ENCODE data around the gene TMEM174. TPM values are rescaled to one million over a fixed set of nuclear protein-coding genes. Genes with fewer than 3 reads are reported as not detected.

Gene TMEM174
- total RNA-seq, 1 donor from 2014 or later = not detected

DNA sequence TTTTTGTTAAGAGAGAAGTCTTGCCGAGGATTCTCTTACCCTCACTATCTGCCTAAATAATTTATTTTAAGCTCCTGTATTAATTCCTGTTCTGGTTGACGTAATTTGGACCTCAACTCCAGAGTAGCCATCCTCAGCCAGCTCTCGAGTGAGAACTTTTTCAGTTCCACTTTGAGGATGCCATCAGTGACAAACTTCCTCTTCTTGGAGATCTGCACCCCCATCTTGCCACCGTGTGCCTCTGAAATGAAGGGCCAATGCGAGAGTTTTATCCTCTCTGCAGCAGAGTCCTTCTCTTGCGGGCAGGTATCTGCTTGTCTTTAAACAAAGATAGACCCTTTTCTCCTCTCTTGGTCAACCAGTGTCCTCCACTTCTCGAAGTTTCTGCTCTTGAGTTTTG, 19.5 kb upstream of the TMEM174 start:
- Mint-ChIP-seq H3K36me3 (no peaks in the 10 kb centered on the region), H3K4me3 (no peak overlapping the region), H3K27ac (no peak overlapping the region), H3K4me1 (no peaks in the 10 kb centered on the region), H3K9me3 (no peaks in the 10 kb centered on the region), H3K27me3 (ENCODE audit: low read depth) (no peaks in the 10 kb centered on the region)
- no peak for DNase-seq (ENCODE audit: low spot score in 2 of 2, unreplicated experiment in 2 of 2)
- TF ChIP-seq, protein P1, sequence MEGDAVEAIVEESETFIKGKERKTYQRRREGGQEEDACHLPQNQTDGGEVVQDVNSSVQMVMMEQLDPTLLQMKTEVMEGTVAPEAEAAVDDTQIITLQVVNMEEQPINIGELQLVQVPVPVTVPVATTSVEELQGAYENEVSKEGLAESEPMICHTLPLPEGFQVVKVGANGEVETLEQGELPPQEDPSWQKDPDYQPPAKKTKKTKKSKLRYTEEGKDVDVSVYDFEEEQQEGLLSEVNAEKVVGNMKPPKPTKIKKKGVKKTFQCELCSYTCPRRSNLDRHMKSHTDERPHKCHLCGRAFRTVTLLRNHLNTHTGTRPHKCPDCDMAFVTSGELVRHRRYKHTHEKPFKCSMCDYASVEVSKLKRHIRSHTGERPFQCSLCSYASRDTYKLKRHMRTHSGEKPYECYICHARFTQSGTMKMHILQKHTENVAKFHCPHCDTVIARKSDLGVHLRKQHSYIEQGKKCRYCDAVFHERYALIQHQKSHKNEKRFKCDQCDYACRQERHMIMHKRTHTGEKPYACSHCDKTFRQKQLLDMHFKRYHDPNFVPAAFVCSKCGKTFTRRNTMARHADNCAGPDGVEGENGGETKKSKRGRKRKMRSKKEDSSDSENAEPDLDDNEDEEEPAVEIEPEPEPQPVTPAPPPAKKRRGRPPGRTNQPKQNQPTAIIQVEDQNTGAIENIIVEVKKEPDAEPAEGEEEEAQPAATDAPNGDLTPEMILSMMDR (IDR thresholded peaks at IDR 0.05; ENCODE audit: unreplicated experiment) = no peak

DNA sequence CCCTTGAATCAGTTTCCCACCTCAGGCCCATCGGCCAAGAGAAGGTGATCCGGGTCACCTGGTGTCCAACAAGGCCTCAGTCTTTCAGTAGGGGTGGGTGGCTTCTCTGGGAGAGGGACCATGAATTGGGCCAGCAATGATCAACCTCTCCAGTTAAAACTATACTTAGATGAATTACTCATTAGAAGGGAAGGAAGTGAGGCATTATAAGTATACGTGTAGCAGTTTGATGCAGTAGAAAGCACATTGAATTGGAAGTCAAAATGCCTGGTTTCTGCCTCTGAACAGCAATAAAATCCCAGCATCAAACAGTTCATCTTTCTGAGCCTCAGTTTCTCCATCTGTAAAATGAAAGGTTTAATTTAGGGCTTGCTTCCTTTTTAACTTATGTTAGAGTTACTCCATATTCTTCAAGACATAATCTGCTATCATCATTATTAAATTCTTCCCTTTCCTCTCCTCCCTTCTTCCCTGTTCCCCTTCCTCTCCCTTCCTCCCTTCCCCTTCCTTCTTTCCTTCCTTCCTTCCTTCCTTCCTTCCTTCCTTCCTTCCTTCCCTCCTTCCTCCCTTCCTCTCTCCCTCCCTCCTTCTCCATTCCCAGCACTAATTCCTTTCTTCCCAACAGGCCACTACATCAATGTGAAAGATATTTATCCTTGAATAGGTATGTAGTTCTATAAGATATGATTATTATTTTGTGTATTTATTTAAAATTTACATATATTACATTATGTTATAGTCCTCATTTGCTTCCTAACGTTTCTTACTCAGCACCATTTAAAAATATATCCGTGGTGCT, 18.6 kb upstream of the TMEM174 start:
- no peaks in the 10 kb centered on the region for H3K36me3 Mint-ChIP-seq
- no peaks in the 10 kb centered on the region for H3K27me3 Mint-ChIP-seq (ENCODE audit: low read depth)
- no peaks in the 10 kb centered on the region for H3K9me3 Mint-ChIP-seq
- no peak for DNase-seq (ENCODE audit: low spot score in 2 of 2, unreplicated experiment in 2 of 2)
- H3K27ac Mint-ChIP-seq = no peak overlapping the region
- no peak overlapping the region for H3K4me3 Mint-ChIP-seq
- no peaks in the 10 kb centered on the region for H3K4me1 Mint-ChIP-seq
- TF ChIP-seq, protein P1 (IDR thresholded peaks at IDR 0.05; ENCODE audit: unreplicated experiment) = no peak

DNA sequence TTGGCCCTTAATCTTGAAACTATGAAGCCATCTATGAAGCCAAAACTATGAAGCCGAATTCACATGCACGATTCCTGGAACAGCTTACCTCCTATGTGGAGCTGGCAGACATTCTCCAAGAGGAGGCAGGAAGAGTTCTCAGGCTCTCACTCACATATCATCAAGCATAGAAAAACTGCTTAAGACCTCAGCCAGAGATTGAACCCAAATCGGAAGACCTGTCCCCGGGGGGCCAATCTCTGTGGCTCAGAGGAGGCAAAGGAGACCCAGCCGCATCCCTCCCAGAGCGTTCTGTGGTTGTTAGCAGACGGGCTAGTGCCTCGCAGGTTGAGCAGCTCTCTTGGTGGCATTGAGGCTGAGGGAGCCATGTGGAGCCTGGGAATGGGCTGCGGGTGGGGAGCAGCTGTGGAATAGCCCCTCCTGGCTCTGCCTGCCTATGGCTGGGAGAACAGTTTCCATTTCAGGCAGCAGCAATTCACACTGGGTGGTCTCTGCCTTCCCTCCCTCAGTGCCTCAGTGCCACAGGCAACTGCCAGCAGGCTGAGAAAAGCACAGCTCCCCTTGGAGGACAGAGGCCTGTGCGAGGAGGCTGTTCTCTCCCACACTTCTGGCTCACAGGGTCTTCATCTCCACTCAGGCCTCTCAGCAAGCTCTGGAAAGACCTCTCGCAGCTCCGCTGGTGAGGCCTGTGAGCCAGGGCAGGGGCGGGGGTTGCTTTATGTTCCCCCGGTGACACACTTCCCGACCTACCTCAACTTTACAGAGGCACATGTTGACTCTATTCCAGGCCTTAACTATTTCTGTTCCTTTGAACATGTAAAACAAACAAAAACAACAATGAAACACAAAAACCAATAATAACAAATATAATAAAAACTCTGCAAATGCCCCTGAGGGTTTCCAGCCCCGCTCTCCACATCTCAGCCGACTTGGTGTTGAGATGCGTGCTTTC, 17.4 kb upstream of the TMEM174 start:
- TF ChIP-seq, protein P1 (IDR thresholded peaks at IDR 0.05; ENCODE audit: unreplicated experiment) = no peak
- no peaks in the 10 kb centered on the region for H3K4me1 Mint-ChIP-seq
- H3K27me3 Mint-ChIP-seq (ENCODE audit: low read depth) = peaks cover 2% of the 10 kb centered on the region
- DNase-seq (ENCODE audit: low spot score in 2 of 2, unreplicated experiment in 2 of 2) = no peak
- H3K27ac Mint-ChIP-seq = no peak overlapping the region
- no peak overlapping the region for H3K4me3 Mint-ChIP-seq
- H3K36me3 Mint-ChIP-seq = no peaks in the 10 kb centered on the region
- H3K9me3 Mint-ChIP-seq = no peaks in the 10 kb centered on the region

DNA sequence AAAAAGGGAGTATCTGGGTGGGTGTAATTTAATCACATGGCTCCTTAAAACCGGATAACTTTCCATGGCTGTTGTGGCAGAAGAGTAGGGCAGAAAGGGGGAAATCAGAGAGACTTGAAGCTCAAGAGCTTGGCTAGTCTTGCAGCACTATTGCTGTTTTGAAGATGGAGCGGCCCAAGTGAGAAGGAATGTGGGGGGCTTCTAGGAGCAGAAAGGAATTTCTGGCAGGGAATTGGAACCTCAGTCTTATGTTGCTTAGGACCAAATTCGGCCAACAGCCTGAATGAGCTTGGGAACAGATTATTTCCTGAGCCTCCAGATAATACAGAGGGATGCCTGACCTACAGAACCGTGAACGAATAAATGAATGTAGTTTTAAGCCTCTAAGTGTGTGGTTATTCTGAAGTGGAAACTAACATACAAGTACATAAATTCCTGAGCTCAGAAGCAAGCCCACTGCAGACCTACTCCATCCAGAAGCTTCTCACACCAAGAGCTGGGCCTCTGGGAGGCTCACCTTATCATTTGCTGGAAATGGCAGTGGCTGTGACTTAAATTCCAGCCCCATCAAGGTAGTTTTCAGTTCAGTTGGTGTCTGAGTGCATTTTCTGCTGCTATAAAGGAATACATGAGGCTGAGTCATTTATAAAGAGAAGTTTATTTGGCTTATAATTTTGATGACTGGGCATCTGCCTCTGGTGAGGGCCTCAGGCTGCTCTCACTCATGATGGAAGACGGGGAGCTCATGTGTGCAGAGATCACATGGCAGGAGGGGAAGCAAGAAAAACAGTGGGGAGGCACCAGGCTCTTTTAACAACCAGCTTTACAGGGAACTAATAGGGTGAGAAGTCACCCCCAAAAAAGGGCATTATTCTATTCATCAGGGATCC, 15.3 kb upstream of the TMEM174 start:
- H3K27me3 Mint-ChIP-seq (ENCODE audit: low read depth) = peaks cover 11% of the 10 kb centered on the region
- no peak overlapping the region for H3K4me3 Mint-ChIP-seq
- no peak overlapping the region for H3K27ac Mint-ChIP-seq
- H3K4me1 Mint-ChIP-seq = no peaks in the 10 kb centered on the region
- no peaks in the 10 kb centered on the region for H3K9me3 Mint-ChIP-seq
- TF ChIP-seq, protein P1 (IDR thresholded peaks at IDR 0.05; ENCODE audit: unreplicated experiment) = no peak
- H3K36me3 Mint-ChIP-seq = no peaks in the 10 kb centered on the region
- no peak for DNase-seq (ENCODE audit: low spot score in 2 of 2, unreplicated experiment in 2 of 2)

DNA sequence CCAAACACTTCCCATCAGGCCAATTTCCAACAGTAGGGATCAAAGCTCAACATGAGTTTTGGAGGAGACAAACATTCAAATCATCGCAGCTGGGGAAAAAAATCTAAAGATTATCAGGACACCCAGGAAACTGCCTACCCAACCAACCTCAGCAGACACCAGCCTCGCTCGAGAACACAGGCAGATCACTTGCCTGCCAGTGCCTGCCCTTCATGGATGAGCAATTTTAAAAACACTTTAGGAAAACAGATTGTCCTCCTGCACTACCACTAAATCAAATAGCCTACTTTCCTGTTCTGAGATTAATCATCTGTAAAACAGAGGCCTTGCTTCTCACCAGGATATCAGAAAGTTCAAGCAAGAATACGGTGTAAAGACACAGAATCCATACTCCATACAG, 14.7 kb upstream of the TMEM174 start:
- Mint-ChIP-seq H3K36me3 (no peaks in the 10 kb centered on the region), H3K4me1 (no peaks in the 10 kb centered on the region), H3K9me3 (no peaks in the 10 kb centered on the region)

More for the DNA sequence above, 14.7 kb upstream of the TMEM174 start:
- Mint-ChIP-seq H3K27me3 (ENCODE audit: low read depth) (peaks cover 11% of the 10 kb centered on the region), H3K4me3 (no peak overlapping the region), H3K27ac (no peak overlapping the region)
- TF ChIP-seq, protein P1 (IDR thresholded peaks at IDR 0.05; ENCODE audit: unreplicated experiment) = no peak
- DNase-seq (ENCODE audit: low spot score in 2 of 2, unreplicated experiment in 2 of 2) = no peak

All from mesothelial cell of epicardium (in vitro differentiated cells).